HL-60/S4 (cell line): ENCODE results near the gene ANKS3.
"Not testable (repeated sequence)": the region's sequence is repeated elsewhere in the genome, so short reads cannot be mapped to it uniquely, and the experiment has no call there.

ENCODE experiments used
- in situ Hi-C: fragments of 300-500 bp; cut with MboI; formaldehyde crosslinking; loops from 2 replicates; pipeline ENCODE4 v1.14.3; 2022; ENCODE audit warnings: low sequenced_read_pairs

The ANKS3 gene

GRCh38 chr16:4654964-4655590 is 79.0 kb downstream of the ANKS3 start:
- in situ Hi-C loops: no loop called here

- in situ Hi-C loops: no loop called here
These were observed 79.8 kb downstream of the ANKS3 start for GRCh38 chr16:4654011-4654963.

GRCh38 chr16:4652561-4652960 is 81.5 kb downstream of the ANKS3 start:
- in situ Hi-C loops: no loop called here

- in situ Hi-C loops: no loop called here
These were observed 82.2 kb downstream of the ANKS3 start for GRCh38 chr16:4651827-4652226.

- in situ Hi-C loops: not testable (repeated sequence)
These were observed 83.5 kb downstream of the ANKS3 start for GRCh38 chr16:4650443-4651074.

GRCh38 chr16:4649744-4650442 is 84.2 kb downstream of the ANKS3 start:
- in situ Hi-C loops: no loop called here

GRCh38 chr16:4648917-4649316 is 85.2 kb downstream of the ANKS3 start:
- in situ Hi-C loops: no loop called here

GRCh38 chr16:4647644-4647980 is 86.5 kb downstream of the ANKS3 start:
- in situ Hi-C loops: no loop called here

- in situ Hi-C loops: no loop called here
These were observed 87.1 kb downstream of the ANKS3 start for GRCh38 chr16:4646773-4647643.
